CD14-positive monocyte (primary cell): ENCODE data around the gene STK38. TPM values are rescaled to one million over a fixed set of nuclear protein-coding genes. Genes with fewer than 3 reads are reported as not detected.

Experiments
- DNase-seq, 3 donors: peaks; one replicate each; pipeline ENCODE4 v3.0.0-alpha.2; 2011 to 2022
- H2AFZ ChIP-seq: 2 replicates; pipeline ENCODE4 v1.6.0; 2012; ENCODE audit warnings: mild to moderate bottlenecking, low read depth, low read length, inconsistent platforms; ENCODE audit not compliant: insufficient read depth, poor library complexity, severe bottlenecking
- H3K27ac ChIP-seq, 2 donors: 1 replicate in 1 of 2; 2 replicates in 1 of 2; pipeline ENCODE4 v1.5.1; 2012 to 2013; ENCODE audit warnings: low read length in 2 of 2, control low read depth in 1 of 2, inconsistent platforms in 1 of 2, low read depth in 1 of 2, mild to moderate bottlenecking in 1 of 2
- H3K27me3 ChIP-seq, 2 donors: one replicate each; pipeline versions ENCODE4 v1.6.0 to v1.6.1; 2011 to 2013; ENCODE audit warnings: low read length in 2 of 2; ENCODE audit not compliant: control insufficient read depth in 2 of 2, insufficient read depth in 2 of 2
- H3K36me3 ChIP-seq, 2 donors: replicated peaks in 1 of 2; 1 replicate in 1 of 2; 2 replicates in 1 of 2; pipeline versions ENCODE4 v1.5.1 to v1.6.1; 2012 to 2013; ENCODE audit warnings: low read length in 2 of 2, control low read depth in 1 of 2, inconsistent platforms in 1 of 2, mild to moderate bottlenecking in 1 of 2; ENCODE audit not compliant: insufficient read depth in 2 of 2, control insufficient read depth in 1 of 2
- H3K4me1 ChIP-seq, 2 donors: 1 replicate in 1 of 2; 2 replicates in 1 of 2; pipeline versions ENCODE4 v1.5.1 to v1.6.1; 2012 to 2013; ENCODE audit warnings: low read length in 2 of 2, control low read depth in 1 of 2, inconsistent platforms in 1 of 2, mild to moderate bottlenecking in 1 of 2, moderate library complexity in 1 of 2; ENCODE audit not compliant: insufficient read depth in 2 of 2, control insufficient read depth in 1 of 2
- H3K4me2 ChIP-seq: replicated peaks from 2 replicates; pipeline ENCODE3; 2012; ENCODE audit warnings: low read length, moderate library complexity, mild to moderate bottlenecking; ENCODE audit not compliant: poor library complexity, severe bottlenecking; ENCODE audit errors: extremely low read depth
- H3K4me3 ChIP-seq, 3 experiments: fragments of 200-600 bp in 1 of 3; sonication (generic) in 1 of 3; replicated peaks in 1 of 3; 1 replicate in 2 of 3; 2 replicates in 1 of 3; pipeline ENCODE4 v1.5.1; 2011 to 2013; ENCODE audit warnings: low read length in 3 of 3, mild to moderate bottlenecking in 3 of 3, control low read depth in 2 of 3, low read depth in 2 of 3, inconsistent platforms in 1 of 3, moderate library complexity in 1 of 3
- H3K79me2 ChIP-seq: 2 replicates; pipeline ENCODE4 v1.6.0; 2012; ENCODE audit warnings: mild to moderate bottlenecking, control low read depth, inconsistent platforms, low read length, moderate library complexity; ENCODE audit not compliant: insufficient read depth
- H3K9ac ChIP-seq: 2 replicates; pipeline ENCODE4 v1.6.0; 2017; ENCODE audit warnings: low read length, mild to moderate bottlenecking; ENCODE audit not compliant: insufficient read depth, poor library complexity, severe bottlenecking
- H3K9me3 ChIP-seq, 2 donors: replicated peaks in 1 of 2; 1 replicate in 1 of 2; 2 replicates in 1 of 2; pipeline versions ENCODE4 v1.5.1 to v1.6.1; 2012 to 2013; ENCODE audit warnings: low read length in 2 of 2, control low read depth in 1 of 2; ENCODE audit not compliant: control insufficient read depth in 1 of 2, insufficient read depth in 1 of 2
- H4K20me1 ChIP-seq: 2 replicates; pipeline ENCODE4 v1.6.0; 2012; ENCODE audit warnings: mild to moderate bottlenecking, low read length, control low read depth, moderate library complexity; ENCODE audit not compliant: insufficient read depth
- H3K27ac Mint-ChIP-seq, 7 donors: one replicate each; pipeline ENCODE4 v1.8.0; 2020; ENCODE audit warnings: mild to moderate bottlenecking in 7 of 7, mixed read lengths in 7 of 7, moderate library complexity in 6 of 7, inconsistent platforms in 2 of 7
- H3K27me3 Mint-ChIP-seq, 3 donors: one replicate each; pipeline ENCODE4 v1.8.0; 2021 to 2022; ENCODE audit warnings: low read depth in 3 of 3, mild to moderate bottlenecking in 3 of 3, mixed read lengths in 3 of 3, moderate library complexity in 3 of 3, inconsistent platforms in 1 of 3
- H3K36me3 Mint-ChIP-seq, 2 donors: one replicate each; pipeline ENCODE4 v1.8.0; 2020; ENCODE audit warnings: mixed read lengths in 2 of 2, inconsistent platforms in 1 of 2, mild to moderate bottlenecking in 1 of 2
- H3K4me1 Mint-ChIP-seq: one replicate; pipeline ENCODE4 v1.8.0; 2020; ENCODE audit warnings: mild to moderate bottlenecking, mixed read lengths
- H3K4me3 Mint-ChIP-seq, 2 donors: one replicate each; pipeline ENCODE4 v1.8.0; 2020; ENCODE audit warnings: mild to moderate bottlenecking in 2 of 2, mixed read lengths in 2 of 2, moderate library complexity in 1 of 2
- H3K9me3 Mint-ChIP-seq, 7 donors: one replicate each; pipeline ENCODE4 v1.8.0; 2020 to 2022; ENCODE audit warnings: mixed read lengths in 7 of 7, mild to moderate bottlenecking in 6 of 7, moderate library complexity in 6 of 7, inconsistent platforms in 2 of 7
- CTCF ChIP-seq: fragments of 200-600 bp; IDR thresholded peaks from one replicate; pipeline ENCODE4 v1.8.0; 2022; ENCODE audit warnings: antibody characterized with exemption, mild to moderate bottlenecking
- WGBS: methylation state at CpG from one replicate; pipeline ENCODE4 v1.1.5; 2013; ENCODE audit warnings: missing lambda C conversion rate; ENCODE audit not compliant: insufficient coverage; 5-methylcytosine and 5-hydroxymethylcytosine counted together
- intact Hi-C, 2 donors: fragments of 100-400 bp; cut with micrococcal nuclease; formaldehyde crosslinking; loops; one replicate each; pipeline versions ENCODE4 v1.15.0 to v1.15.1; 2023
- polyA plus RNA-seq, 3 donors: library from polyadenylated mRNA; depleted of rRNA in 1 of 3; unstranded in 2 of 3; stranded (reverse) in 1 of 3; fragments of 300-500 nt in 2 of 3; fragments of >200 nt in 1 of 3; fragmentation: Illumina TruSeq in 2 of 3; gene quantifications; 1 replicate in 2 of 3; 2 replicates in 1 of 3; pipeline ENCODE4 v1.2.3, GENCODE V29; 2012 to 2021

STK38 gene
- polyA plus RNA-seq, 3 donors: 57.1 to 95.7 (median 58.4) TPM

GRCh38 chr6:36495086-36495485 is 52.2 kb downstream of the STK38 start:
- WGBS: no CpG with 5 or more reads among the region's 5 CpGs
- H3K36me3 ChIP-seq: peaks cover 52 to 66% of the 10 kb centered on the region in 2 donors

GRCh38 chr6:36493859-36494258 is 53.4 kb downstream of the STK38 start:
- Mint-ChIP-seq H3K27me3 (peaks cover 0 to 3% (median 0%) of the 10 kb centered on the region in 3 donors), H3K4me3 (peak overlapping the region; percentile 37 to 64), H3K4me1 (peaks cover 48% of the 10 kb centered on the region), H3K27ac (peak overlapping the region; percentile 87 to 97 (median 95)), H3K9me3 (peaks cover 0 to 4% (median 0%) of the 10 kb centered on the region in 7 donors), H3K36me3 (peaks cover 64 to 73% of the 10 kb centered on the region in 2 donors)
- no peak for TF ChIP-seq CTCF
- H3K9ac ChIP-seq: no peak overlapping the region
- 0% methylated on average over 1 of the region's 2 CpGs for WGBS
- peak overlapping the region; percentile 88 to 90 for H3K27ac ChIP-seq
- intact Hi-C loops: loop anchor here in 1 of 2 donors (5.0 kb wide), 2 partner anchors 52 to 72 kb away; partner anchors contain the start of genes KCTD20 and PXT1
- H3K9me3 ChIP-seq: no peaks in the 10 kb centered on the region
- peak overlapping the region; percentile 77 for H3K4me2 ChIP-seq
- H3K27me3 ChIP-seq: no peaks in the 10 kb centered on the region
- peaks cover 46% of the 10 kb centered on the region for H3K79me2 ChIP-seq
- peak; percentile 75 to 88 (median 87) for DNase-seq
- H3K4me1 ChIP-seq: peaks cover 45 to 48% of the 10 kb centered on the region in 2 donors
- peak overlapping the region; percentile 19 for H2AFZ ChIP-seq
- peak overlapping the region in 1 of 3 experiments; percentile 65 for H3K4me3 ChIP-seq
- H3K36me3 ChIP-seq: peaks cover 50 to 66% of the 10 kb centered on the region in 2 donors
- H4K20me1 ChIP-seq: peaks cover 28% of the 10 kb centered on the region

More at GRCh38 chr6:36495086-36495485, 52.2 kb downstream of the STK38 start:
- Histone ChIP-seq H3K79me2 (peaks cover 49% of the 10 kb centered on the region), H2AFZ (no peak overlapping the region), H3K27ac (peak overlapping the region; percentile 73 to 90), H3K9me3 (no peaks in the 10 kb centered on the region), H4K20me1 (peaks cover 40% of the 10 kb centered on the region), H3K4me3 (peak overlapping the region in 1 of 3 experiments; percentile 65), H3K27me3 (no peaks in the 10 kb centered on the region), H3K4me2 (no peak overlapping the region), H3K9ac (no peak overlapping the region), H3K4me1 (peaks cover 45 to 48% of the 10 kb centered on the region in 2 donors)
- peaks cover 64 to 75% of the 10 kb centered on the region in 2 donors for H3K36me3 Mint-ChIP-seq
- DNase-seq: no peak
- H3K9me3 Mint-ChIP-seq: peaks cover 0 to 4% (median 0%) of the 10 kb centered on the region in 7 donors
- no peak for TF ChIP-seq CTCF
- intact Hi-C loops: no loop called here
- H3K27ac Mint-ChIP-seq: peak overlapping the region; percentile 87 to 97 (median 95)
- H3K4me1 Mint-ChIP-seq: peaks cover 48% of the 10 kb centered on the region
- peaks cover 0 to 3% (median 0%) of the 10 kb centered on the region in 3 donors for H3K27me3 Mint-ChIP-seq
- no peak overlapping the region for H3K4me3 Mint-ChIP-seq
